Measurements from ENCODE around the gene PHIP.

The PHIP gene

DNA sequence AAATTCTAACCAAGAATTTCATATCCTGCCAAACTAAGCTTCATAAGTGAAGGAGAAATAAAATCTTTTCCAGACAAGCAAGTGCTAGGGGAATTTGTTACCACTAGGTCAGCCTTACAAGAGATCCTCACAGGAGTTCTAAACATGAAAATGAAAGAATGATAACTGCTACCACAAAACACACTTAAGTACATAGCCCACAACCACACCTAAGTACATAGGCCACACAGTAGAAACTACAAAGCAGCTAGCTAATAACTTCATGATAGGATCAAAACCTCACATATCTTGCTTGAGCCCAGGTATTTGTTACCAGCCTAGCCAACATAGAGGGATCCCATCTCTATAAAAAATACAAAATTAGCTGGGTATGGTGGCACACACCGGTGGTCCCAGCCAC, 160.3 kb downstream of the PHIP start:
- H3K27me3 ChIP-seq (ENCODE audit: insufficient read depth, low read depth): no peaks in the 10 kb centered on the region

DNA sequence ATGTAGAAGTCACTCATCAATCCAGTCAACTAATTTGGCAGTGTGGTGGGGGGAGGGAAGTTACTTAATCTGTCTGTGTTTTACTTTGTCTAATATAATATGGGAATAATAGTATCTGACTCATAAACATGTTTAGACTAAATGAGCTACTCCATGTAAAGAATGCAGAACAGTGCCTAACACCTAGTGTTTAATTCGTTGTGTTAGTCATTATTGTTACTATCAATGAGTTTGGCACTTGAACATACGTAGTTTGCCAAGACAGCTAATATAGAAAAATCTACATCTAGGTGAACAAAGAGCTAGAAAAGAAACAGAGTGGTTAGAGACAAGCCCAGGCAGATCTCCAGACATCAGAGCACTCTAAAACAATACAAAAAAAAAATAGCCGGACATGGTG, 161.6 kb downstream of the PHIP start:
- Histone ChIP-seq H3K79me2 (ENCODE audit: insufficient read depth, low read depth) (no peaks in the 10 kb centered on the region), H2AFZ (ENCODE audit: low read depth) (no peak overlapping the region), H3K27ac (no peak overlapping the region), H4K20me1 (ENCODE audit: insufficient read depth) (no peaks in the 10 kb centered on the region), H3K36me3 (ENCODE audit: insufficient read depth) (no peaks in the 10 kb centered on the region), H3K4me2 (no peak overlapping the region), H3K4me3 (IDR thresholded peaks at IDR 0.05; ENCODE audit: insufficient read depth, low read depth, low read length) (no peak overlapping the region), H3K4me1 (ENCODE audit: low read depth, poor library complexity, severe bottlenecking) (peaks cover 10% of the 10 kb centered on the region), H3K9ac (no peak overlapping the region), H3K27me3 (ENCODE audit: insufficient read depth, low read depth) (no peaks in the 10 kb centered on the region)
- TF ChIP-seq, protein P1, sequence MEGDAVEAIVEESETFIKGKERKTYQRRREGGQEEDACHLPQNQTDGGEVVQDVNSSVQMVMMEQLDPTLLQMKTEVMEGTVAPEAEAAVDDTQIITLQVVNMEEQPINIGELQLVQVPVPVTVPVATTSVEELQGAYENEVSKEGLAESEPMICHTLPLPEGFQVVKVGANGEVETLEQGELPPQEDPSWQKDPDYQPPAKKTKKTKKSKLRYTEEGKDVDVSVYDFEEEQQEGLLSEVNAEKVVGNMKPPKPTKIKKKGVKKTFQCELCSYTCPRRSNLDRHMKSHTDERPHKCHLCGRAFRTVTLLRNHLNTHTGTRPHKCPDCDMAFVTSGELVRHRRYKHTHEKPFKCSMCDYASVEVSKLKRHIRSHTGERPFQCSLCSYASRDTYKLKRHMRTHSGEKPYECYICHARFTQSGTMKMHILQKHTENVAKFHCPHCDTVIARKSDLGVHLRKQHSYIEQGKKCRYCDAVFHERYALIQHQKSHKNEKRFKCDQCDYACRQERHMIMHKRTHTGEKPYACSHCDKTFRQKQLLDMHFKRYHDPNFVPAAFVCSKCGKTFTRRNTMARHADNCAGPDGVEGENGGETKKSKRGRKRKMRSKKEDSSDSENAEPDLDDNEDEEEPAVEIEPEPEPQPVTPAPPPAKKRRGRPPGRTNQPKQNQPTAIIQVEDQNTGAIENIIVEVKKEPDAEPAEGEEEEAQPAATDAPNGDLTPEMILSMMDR (conservative IDR thresholded peaks at IDR 0.05; ENCODE audit: low read depth, low read length): no peak

More for the DNA sequence above, 160.3 kb downstream of the PHIP start:
- Histone ChIP-seq H4K20me1 (ENCODE audit: insufficient read depth) (no peaks in the 10 kb centered on the region), H3K4me3 (IDR thresholded peaks at IDR 0.05; ENCODE audit: insufficient read depth, low read depth, low read length) (no peak overlapping the region), H3K27ac (no peak overlapping the region), H3K9ac (no peak overlapping the region), H2AFZ (ENCODE audit: low read depth) (no peak overlapping the region), H3K4me1 (ENCODE audit: low read depth, poor library complexity, severe bottlenecking) (peaks cover 10% of the 10 kb centered on the region), H3K36me3 (ENCODE audit: insufficient read depth) (no peaks in the 10 kb centered on the region), H3K79me2 (ENCODE audit: insufficient read depth, low read depth) (no peaks in the 10 kb centered on the region), H3K4me2 (no peak overlapping the region)
- TF ChIP-seq, protein P1 (conservative IDR thresholded peaks at IDR 0.05; ENCODE audit: low read depth, low read length): no peak

DNA sequence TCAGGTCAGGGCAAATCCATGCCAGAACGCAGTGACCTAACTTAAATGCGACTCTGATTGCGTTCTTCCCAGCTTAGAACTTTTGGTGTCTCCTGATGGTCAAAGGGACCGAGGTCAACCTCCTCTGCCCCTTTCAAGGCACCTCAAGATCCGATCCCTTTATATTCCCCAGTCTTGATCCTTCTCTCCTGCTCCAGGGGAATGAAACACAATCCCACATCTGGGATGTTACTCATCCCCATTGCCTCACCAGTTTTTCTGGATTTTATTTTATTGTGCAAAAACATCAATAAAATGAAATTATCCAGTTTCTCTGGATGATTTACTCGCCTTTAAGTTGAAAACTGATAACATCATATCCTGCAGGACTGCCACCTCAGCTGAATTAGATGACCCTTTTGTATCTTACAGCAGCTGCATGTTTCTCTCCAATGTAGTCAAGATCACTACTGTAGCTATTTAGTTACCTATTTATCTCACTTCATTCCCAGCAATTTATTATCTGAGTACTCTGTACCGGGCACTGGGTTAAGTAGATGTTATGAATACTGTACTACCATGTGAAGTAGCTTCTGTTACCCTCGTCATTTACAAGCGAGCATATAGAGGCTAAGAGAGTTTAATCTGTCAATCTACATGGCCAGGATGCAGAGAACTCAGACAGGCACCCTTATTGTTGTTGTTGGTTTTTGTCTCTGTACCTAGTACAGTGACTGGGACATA, 166.7 kb downstream of the PHIP start:
- H3K79me2 ChIP-seq (ENCODE audit: insufficient read depth, low read depth): no peaks in the 10 kb centered on the region
- no peak overlapping the region for H3K27ac ChIP-seq
- no peaks in the 10 kb centered on the region for H3K4me1 ChIP-seq (ENCODE audit: low read depth, poor library complexity, severe bottlenecking)
- TF ChIP-seq, protein P1 (conservative IDR thresholded peaks at IDR 0.05; ENCODE audit: low read depth, low read length): no peak
- no peaks in the 10 kb centered on the region for H3K36me3 ChIP-seq (ENCODE audit: insufficient read depth)
- H4K20me1 ChIP-seq (ENCODE audit: insufficient read depth): no peaks in the 10 kb centered on the region
- H3K4me3 ChIP-seq (IDR thresholded peaks at IDR 0.05; ENCODE audit: insufficient read depth, low read depth, low read length): no peak overlapping the region
- no peaks in the 10 kb centered on the region for H3K27me3 ChIP-seq (ENCODE audit: insufficient read depth, low read depth)
- H3K4me2 ChIP-seq: no peak overlapping the region
- no peak overlapping the region for H2AFZ ChIP-seq (ENCODE audit: low read depth)
- no peak overlapping the region for H3K9ac ChIP-seq

GRCh38 chr6:78910591-78911171, 167.4 kb downstream of the PHIP start:
- Histone ChIP-seq H3K36me3 (ENCODE audit: insufficient read depth) (no peaks in the 10 kb centered on the region), H3K27me3 (ENCODE audit: insufficient read depth, low read depth) (no peaks in the 10 kb centered on the region), H4K20me1 (ENCODE audit: insufficient read depth) (no peaks in the 10 kb centered on the region), H2AFZ (ENCODE audit: low read depth) (no peak overlapping the region), H3K4me2 (no peak overlapping the region), H3K79me2 (ENCODE audit: insufficient read depth, low read depth) (no peaks in the 10 kb centered on the region), H3K27ac (no peak overlapping the region), H3K4me1 (ENCODE audit: low read depth, poor library complexity, severe bottlenecking) (no peaks in the 10 kb centered on the region), H3K9ac (no peak overlapping the region), H3K4me3 (IDR thresholded peaks at IDR 0.05; ENCODE audit: insufficient read depth, low read depth, low read length) (no peak overlapping the region)
- TF ChIP-seq, protein P1 (conservative IDR thresholded peaks at IDR 0.05; ENCODE audit: low read depth, low read length): no peak

Measured in KMS-11 (cell line).